ENCODE measurements around the gene SH3GL2.

Gene SH3GL2

DNA sequence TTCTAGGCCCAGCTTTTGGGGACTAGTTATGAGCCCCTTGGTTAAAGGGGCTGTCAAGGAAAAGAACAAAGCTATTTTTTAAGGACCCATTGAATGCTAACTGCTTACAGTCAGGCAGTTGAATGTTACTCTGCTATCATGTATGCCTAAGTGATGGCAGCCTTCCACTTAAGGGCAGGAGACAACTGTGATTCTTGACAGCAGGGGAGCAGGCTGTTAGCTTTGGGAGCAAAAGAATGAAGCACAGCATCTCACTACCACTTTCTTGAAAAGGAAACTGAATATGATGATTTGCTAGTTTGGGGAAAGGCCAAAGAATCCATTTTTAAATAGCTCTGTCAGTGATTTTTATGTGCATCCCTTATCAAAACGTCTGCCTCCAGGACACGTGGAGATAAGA lies 221.6 kb downstream of the SH3GL2 start:
- no peaks in the 10 kb centered on the region for H3K9me3 ChIP-seq (ENCODE audit: control insufficient read depth, insufficient read depth, low read length)
- no CpG with 5 or more reads among the region's 2 CpGs for WGBS (ENCODE audit: insufficient coverage, insufficient read length)
- no peak overlapping the region for H3K27ac ChIP-seq (ENCODE audit: low read length)
- H3K27me3 ChIP-seq (ENCODE audit: control insufficient read depth, insufficient read depth, low read length), result no peaks in the 10 kb centered on the region
- H3K4me3 ChIP-seq (ENCODE audit: low read length), result no peak overlapping the region
- H3K36me3 ChIP-seq (ENCODE audit: control insufficient read depth, insufficient read depth, low read length), result no peaks in the 10 kb centered on the region
- DNase-seq (ENCODE audit: low read depth, low spot score), result no peak
- no peaks in the 10 kb centered on the region for H3K4me1 ChIP-seq (ENCODE audit: control insufficient read depth, insufficient read depth, low read length)

- no peak overlapping the region for H3K4me3 ChIP-seq (ENCODE audit: low read length)
- H3K36me3 ChIP-seq (ENCODE audit: control insufficient read depth, insufficient read depth, low read length), result no peaks in the 10 kb centered on the region
- no peaks in the 10 kb centered on the region for H3K4me1 ChIP-seq (ENCODE audit: control insufficient read depth, insufficient read depth, low read length)
- H3K27ac ChIP-seq (ENCODE audit: low read length), result no peak overlapping the region
- no peaks in the 10 kb centered on the region for H3K9me3 ChIP-seq (ENCODE audit: control insufficient read depth, insufficient read depth, low read length)
- WGBS (ENCODE audit: insufficient coverage, insufficient read length), result no CpG with 5 or more reads among the region's 3 CpGs
- H3K27me3 ChIP-seq (ENCODE audit: control insufficient read depth, insufficient read depth, low read length), result no peaks in the 10 kb centered on the region
- DNase-seq (ENCODE audit: low read depth, low spot score), result no peak
Measured at GRCh38 chr9:17802249-17802857, 223.5 kb downstream of the SH3GL2 start.

DNA sequence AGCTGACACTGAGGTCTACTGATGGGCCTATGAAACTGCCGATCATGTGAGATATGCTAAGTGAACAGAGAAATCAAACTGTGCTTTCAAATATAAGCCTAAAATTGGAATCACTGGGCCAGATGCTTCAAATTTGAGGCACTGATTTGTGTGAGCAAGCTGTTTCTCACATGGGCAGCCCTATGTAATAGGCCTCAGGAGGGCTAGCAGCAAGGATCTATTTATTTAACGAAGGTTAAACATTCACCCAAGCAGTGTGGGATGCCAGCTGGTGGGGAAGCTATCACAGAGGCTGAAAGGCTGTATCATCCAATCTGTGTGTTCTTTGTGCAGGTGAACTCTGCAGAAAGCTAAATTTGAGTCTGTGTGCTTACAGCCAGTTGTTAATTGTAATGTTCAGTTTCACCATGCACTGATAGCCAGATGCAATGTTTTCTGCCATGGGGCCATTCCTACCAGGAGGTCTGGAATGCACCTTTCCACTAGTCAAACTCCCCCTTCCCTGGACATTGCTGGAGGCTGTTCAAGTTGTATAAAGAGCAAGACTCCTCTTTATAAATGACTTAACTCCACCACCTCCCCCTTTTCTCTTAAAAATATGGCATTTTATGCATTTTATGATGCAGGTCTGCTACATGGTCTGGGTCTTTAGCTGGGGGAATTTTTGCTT lies 228.9 kb downstream of the SH3GL2 start:
- Histone ChIP-seq H3K27ac (ENCODE audit: low read length) (no peak overlapping the region), H3K4me1 (ENCODE audit: control insufficient read depth, insufficient read depth, low read length) (no peaks in the 10 kb centered on the region), H3K27me3 (ENCODE audit: control insufficient read depth, insufficient read depth, low read length) (no peaks in the 10 kb centered on the region), H3K36me3 (ENCODE audit: control insufficient read depth, insufficient read depth, low read length) (no peaks in the 10 kb centered on the region), H3K9me3 (ENCODE audit: control insufficient read depth, insufficient read depth, low read length) (no peaks in the 10 kb centered on the region), H3K4me3 (ENCODE audit: low read length) (no peak overlapping the region)
- no CpG with 5 or more reads among the region's 2 CpGs for WGBS (ENCODE audit: insufficient coverage, insufficient read length)
- no peak for DNase-seq (ENCODE audit: low read depth, low spot score)

DNA sequence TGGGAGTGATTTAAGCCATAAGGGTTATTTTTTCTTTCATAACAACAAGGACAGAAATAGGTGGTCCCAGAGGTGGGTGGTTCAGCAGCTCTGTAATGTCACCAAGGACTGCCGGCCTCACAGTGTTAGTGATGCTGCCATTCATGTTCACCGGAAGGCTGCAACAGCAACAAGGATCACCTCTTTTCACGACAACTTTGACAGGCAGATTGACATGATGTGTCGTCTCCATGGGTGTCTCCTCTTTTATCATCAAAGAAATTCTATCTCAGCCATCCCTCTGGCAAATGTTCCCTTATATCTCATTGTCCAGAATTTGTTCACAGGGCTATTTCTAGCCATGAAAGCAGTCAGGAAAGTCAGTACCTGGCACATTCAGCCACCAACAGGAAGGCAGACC lies 231.5 kb downstream of the SH3GL2 start:
- Histone ChIP-seq H3K4me3 (ENCODE audit: low read length) (no peak overlapping the region), H3K4me1 (ENCODE audit: control insufficient read depth, insufficient read depth, low read length) (no peaks in the 10 kb centered on the region), H3K9me3 (ENCODE audit: control insufficient read depth, insufficient read depth, low read length) (no peaks in the 10 kb centered on the region), H3K27ac (ENCODE audit: low read length) (no peak overlapping the region), H3K27me3 (ENCODE audit: control insufficient read depth, insufficient read depth, low read length) (no peaks in the 10 kb centered on the region), H3K36me3 (ENCODE audit: control insufficient read depth, insufficient read depth, low read length) (no peaks in the 10 kb centered on the region)
- no CpG with 5 or more reads among the region's 4 CpGs for WGBS (ENCODE audit: insufficient coverage, insufficient read length)
- DNase-seq (ENCODE audit: low read depth, low spot score), result no peak

DNA sequence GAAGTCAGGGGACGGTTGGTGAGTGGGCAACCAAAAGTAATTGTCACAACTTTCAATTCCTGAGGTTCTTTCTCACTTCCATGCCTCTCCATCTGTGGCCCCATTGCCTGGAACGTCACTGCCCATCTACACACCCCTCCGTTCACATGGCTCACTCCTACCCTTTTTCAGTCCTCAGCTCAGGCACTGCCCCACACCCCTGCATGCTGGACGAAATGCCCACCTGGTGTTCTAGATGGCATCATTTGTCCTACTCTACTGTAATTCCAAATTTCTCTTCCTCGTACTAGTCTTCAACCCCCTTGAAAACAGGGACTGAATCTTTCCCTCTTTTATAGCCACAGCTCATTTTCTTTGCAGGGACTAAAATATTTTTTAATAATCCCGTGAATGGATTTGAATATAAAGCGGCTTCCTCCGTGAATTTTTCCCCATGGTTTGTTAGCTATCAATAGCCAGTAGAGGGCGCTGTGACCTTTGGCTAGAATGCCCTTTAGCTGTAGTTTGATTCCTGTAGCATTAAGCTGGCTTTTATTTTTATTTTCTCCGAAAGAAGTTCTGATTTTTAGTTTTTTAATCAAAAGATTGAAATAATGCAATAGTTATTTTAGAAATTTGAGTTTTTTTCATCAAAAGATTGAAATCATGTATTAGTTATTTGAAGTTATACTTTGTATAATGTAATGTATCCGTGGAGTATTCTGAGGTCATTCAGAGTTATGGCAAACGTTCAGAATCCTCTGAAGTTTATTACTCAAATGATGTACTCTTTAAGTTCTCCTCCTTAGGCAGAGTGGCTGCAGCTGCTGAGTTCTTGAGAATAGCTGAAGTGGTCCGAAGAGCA lies 232.1 kb downstream of the SH3GL2 start:
- no peaks in the 10 kb centered on the region for H3K27me3 ChIP-seq (ENCODE audit: control insufficient read depth, insufficient read depth, low read length)
- H3K4me1 ChIP-seq (ENCODE audit: control insufficient read depth, insufficient read depth, low read length), result no peaks in the 10 kb centered on the region
- no CpG with 5 or more reads among the region's 13 CpGs for WGBS (ENCODE audit: insufficient coverage, insufficient read length)
- H3K36me3 ChIP-seq (ENCODE audit: control insufficient read depth, insufficient read depth, low read length), result no peaks in the 10 kb centered on the region
- H3K9me3 ChIP-seq (ENCODE audit: control insufficient read depth, insufficient read depth, low read length), result no peaks in the 10 kb centered on the region
- DNase-seq (ENCODE audit: low read depth, low spot score), result no peak
- no peak overlapping the region for H3K27ac ChIP-seq (ENCODE audit: low read length)
- no peak overlapping the region for H3K4me3 ChIP-seq (ENCODE audit: low read length)

GRCh38 chr9:17813798-17814197 lies 234.9 kb downstream of the SH3GL2 start:
- Histone ChIP-seq H3K36me3 (ENCODE audit: control insufficient read depth, insufficient read depth, low read length) (no peaks in the 10 kb centered on the region), H3K9me3 (ENCODE audit: control insufficient read depth, insufficient read depth, low read length) (no peaks in the 10 kb centered on the region), H3K4me3 (ENCODE audit: low read length) (no peak overlapping the region), H3K4me1 (ENCODE audit: control insufficient read depth, insufficient read depth, low read length) (no peaks in the 10 kb centered on the region), H3K27ac (ENCODE audit: low read length) (no peak overlapping the region), H3K27me3 (ENCODE audit: control insufficient read depth, insufficient read depth, low read length) (no peaks in the 10 kb centered on the region)
- WGBS (ENCODE audit: insufficient coverage, insufficient read length), result no CpG with 5 or more reads among the region's 4 CpGs
- no peak for DNase-seq (ENCODE audit: low read depth, low spot score)

DNA sequence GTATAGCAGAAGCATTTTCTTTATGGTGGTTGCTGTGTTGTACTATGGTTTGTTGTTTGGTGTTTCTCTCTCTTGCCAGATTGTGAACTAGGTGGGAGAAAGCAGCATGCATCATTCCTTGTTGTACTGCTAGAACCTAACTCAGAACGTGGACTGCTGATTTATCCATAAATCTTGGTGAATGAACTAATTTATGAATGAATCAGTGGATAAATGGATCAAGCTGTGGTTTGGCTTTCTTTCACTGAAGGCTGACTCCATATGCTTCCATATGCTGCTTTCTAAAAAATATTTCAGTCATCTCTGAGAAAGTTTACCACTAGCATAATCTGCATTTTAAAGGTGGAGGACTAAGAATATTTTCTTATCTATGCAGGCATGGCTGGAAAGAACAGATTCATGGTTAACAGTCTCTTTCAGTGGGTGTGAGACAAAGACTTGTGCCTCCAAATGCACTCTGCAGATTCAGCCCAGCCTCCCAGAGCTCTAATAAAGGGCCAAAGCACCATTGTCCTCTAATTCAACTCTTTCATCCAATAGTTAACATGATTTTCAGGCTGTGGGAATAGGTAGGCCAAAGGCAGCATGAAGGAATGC lies 237.7 kb downstream of the SH3GL2 start:
- Histone ChIP-seq H3K36me3 (ENCODE audit: control insufficient read depth, insufficient read depth, low read length) (no peaks in the 10 kb centered on the region), H3K9me3 (ENCODE audit: control insufficient read depth, insufficient read depth, low read length) (no peaks in the 10 kb centered on the region), H3K27me3 (ENCODE audit: control insufficient read depth, insufficient read depth, low read length) (no peaks in the 10 kb centered on the region), H3K27ac (ENCODE audit: low read length) (no peak overlapping the region), H3K4me1 (ENCODE audit: control insufficient read depth, insufficient read depth, low read length) (no peaks in the 10 kb centered on the region), H3K4me3 (ENCODE audit: low read length) (no peak overlapping the region)
- no peak for DNase-seq (ENCODE audit: low read depth, low spot score)
- no CpG with 5 or more reads among the region's 1 CpG for WGBS (ENCODE audit: insufficient coverage, insufficient read length)

DNA sequence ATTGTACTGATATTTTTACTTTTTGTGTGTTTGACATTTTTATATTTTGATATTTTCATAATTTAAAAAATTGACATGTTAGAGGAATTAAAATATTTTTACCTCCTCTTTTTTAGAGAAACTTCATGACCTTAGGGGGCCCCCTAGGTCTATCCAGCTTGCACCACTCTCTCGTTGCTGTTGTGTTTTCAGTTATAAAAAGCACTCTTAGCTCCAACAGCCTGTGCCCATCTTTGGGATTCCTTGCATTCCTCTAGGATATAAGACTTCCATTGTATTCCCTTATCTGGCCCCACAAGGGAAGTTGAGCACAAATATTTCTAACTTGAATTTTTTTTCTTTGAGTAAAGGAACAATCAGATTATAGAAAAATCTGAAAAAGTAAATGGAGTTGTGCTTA lies 245.3 kb downstream of the SH3GL2 start:
- Histone ChIP-seq H3K4me3 (ENCODE audit: low read length) (no peak overlapping the region), H3K27me3 (ENCODE audit: control insufficient read depth, insufficient read depth, low read length) (no peaks in the 10 kb centered on the region), H3K9me3 (ENCODE audit: control insufficient read depth, insufficient read depth, low read length) (no peaks in the 10 kb centered on the region), H3K27ac (ENCODE audit: low read length) (no peak overlapping the region), H3K4me1 (ENCODE audit: control insufficient read depth, insufficient read depth, low read length) (peaks cover 3% of the 10 kb centered on the region), H3K36me3 (ENCODE audit: control insufficient read depth, insufficient read depth, low read length) (no peaks in the 10 kb centered on the region)
- no CpG with 5 or more reads among the region's 1 CpG for WGBS (ENCODE audit: insufficient coverage, insufficient read length)
- no peak for DNase-seq (ENCODE audit: low read depth, low spot score)

- Histone ChIP-seq H3K9me3 (ENCODE audit: control insufficient read depth, insufficient read depth, low read length) (no peaks in the 10 kb centered on the region), H3K36me3 (ENCODE audit: control insufficient read depth, insufficient read depth, low read length) (no peaks in the 10 kb centered on the region), H3K4me3 (ENCODE audit: low read length) (no peak overlapping the region), H3K4me1 (ENCODE audit: control insufficient read depth, insufficient read depth, low read length) (peaks cover 3% of the 10 kb centered on the region), H3K27me3 (ENCODE audit: control insufficient read depth, insufficient read depth, low read length) (no peaks in the 10 kb centered on the region), H3K27ac (ENCODE audit: low read length) (no peak overlapping the region)
- DNase-seq (ENCODE audit: low read depth, low spot score), result no peak
- whole genome bisulfite sequencing (ENCODE audit: insufficient coverage, insufficient read length), result no CpG with 5 or more reads among the region's 1 CpG
Measured at GRCh38 chr9:17824616-17825264, 245.9 kb downstream of the SH3GL2 start.

DNA sequence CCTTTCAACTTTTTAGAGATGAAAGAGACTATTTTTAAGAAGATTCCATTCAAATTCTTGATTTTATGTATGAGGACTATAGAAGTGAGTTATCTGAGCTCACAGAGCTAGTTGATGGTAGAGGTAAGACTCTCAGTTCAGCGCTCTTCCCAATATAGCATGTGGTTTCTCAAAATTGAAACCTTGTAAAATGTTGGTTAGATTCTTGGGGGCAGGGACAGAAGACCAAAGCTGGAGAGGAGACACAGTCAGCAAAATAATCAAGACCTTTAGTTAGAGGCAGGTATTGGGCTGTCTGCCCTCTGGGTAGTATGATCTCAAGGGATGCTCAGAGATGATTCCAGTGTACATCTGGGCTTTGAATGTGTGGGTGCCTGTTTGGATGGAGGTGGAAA lies 246.4 kb downstream of the SH3GL2 start:
- no peak overlapping the region for H3K27ac ChIP-seq (ENCODE audit: low read length)
- H3K27me3 ChIP-seq (ENCODE audit: control insufficient read depth, insufficient read depth, low read length), result no peaks in the 10 kb centered on the region
- no CpG with 5 or more reads among the region's 1 CpG for WGBS (ENCODE audit: insufficient coverage, insufficient read length)
- DNase-seq (ENCODE audit: low read depth, low spot score), result no peak
- no peaks in the 10 kb centered on the region for H3K36me3 ChIP-seq (ENCODE audit: control insufficient read depth, insufficient read depth, low read length)
- no peaks in the 10 kb centered on the region for H3K9me3 ChIP-seq (ENCODE audit: control insufficient read depth, insufficient read depth, low read length)
- H3K4me1 ChIP-seq (ENCODE audit: control insufficient read depth, insufficient read depth, low read length), result peaks cover 3% of the 10 kb centered on the region
- no peak overlapping the region for H3K4me3 ChIP-seq (ENCODE audit: low read length)
